ENCODE data around the gene TGFBRAP1.

TGFBRAP1 gene

DNA sequence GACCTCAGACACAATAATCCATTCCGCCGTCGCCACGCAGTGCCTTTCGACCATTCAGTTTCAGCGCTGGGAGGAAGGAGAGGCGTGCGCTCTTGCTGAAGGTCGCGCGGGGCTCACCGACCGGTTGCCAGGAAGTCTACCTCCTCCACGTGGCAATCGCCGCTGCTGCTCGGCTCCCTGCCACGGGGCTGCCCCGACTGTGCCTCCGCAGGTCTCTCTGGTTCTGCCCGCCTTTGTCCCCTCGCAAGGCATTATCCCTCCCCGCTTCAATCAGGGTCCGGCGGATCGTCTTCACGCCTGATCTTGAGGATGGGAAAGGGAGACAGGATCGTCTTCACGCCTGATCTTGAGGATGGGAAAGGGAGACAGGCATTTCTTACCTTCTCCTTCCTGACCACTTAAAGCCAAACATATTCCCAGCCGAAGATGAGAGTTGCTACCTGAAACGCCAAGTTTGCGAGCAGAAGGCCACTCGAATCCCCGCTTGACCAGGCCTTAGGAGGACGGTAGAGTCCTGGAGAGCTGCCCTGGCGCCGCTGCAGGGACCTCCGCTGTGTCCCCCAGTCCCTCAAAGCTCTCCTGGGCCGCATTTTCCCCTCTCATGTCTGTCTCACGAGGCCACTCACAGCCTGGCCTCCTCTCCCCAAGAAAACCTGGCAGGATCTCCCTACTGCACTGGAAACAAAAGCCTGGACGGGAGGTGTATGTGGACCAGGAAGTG lies 92.3 kb downstream of the TGFBRAP1 start:
- no peak for DNase-seq (ENCODE audit: low spot score)

GRCh38 chr2:105236060-105236424 lies 93.5 kb downstream of the TGFBRAP1 start:
- no peak for DNase-seq (ENCODE audit: low spot score)

DNA sequence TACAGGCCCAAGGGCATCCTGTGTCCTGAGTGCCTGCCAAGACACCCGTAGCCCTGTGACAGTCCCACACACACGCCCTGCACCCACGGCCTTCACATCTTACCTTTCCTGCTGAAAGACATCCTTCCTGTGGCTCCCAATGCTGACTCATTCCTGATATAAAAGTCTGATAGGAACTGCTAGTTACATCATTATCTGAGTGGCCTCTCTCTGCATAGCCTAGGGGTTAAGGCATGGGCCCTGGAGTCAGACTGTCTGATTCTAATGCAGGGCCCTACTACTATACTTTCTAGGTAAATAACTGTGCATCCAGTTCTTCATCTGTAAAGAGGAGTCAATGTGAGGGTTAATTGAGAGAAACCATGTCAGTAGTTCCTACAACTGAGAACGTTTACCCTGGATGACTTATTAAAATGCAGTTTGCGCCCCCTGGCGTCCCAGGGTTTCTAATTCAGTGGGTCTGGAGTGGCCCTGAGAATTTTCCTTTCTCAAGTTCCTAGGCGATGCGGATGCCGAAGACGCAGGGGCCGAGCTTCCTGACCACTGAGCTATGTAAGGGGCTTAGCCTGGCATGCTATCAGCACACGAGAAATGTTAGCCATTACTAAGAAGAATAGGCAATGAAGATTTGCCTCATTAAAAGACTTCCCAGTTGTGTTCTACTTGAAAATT lies 94.0 kb downstream of the TGFBRAP1 start:
- peak; percentile 86 for DNase-seq (ENCODE audit: low spot score)

DNA sequence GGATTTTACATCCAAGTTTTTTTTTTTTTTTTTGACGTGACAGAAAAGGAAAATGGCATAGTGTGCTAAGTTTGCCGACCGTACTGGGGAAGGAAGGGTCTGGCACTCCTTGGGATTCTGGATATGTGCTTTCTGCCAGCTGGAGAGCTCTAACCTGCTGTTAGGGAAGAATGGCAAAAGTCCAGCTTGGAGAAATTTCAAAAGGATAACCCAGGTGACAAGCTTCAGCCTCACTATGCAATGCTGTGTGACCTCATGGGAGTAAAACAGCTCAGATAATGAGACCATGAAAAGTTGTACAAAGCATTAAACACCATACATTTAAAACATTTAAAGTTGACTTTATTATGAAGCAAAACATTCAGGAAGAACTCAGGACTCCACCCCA lies 98.3 kb downstream of the TGFBRAP1 start:
- no peak for DNase-seq (ENCODE audit: low spot score)

GRCh38 chr2:105224444-105224843 lies 105.1 kb downstream of the TGFBRAP1 start:
- DNase-seq (ENCODE audit: low spot score): no peak

GRCh38 chr2:105220604-105221003 lies 108.9 kb downstream of the TGFBRAP1 start:
- DNase-seq (ENCODE audit: low spot score): no peak

- no peak for DNase-seq (ENCODE audit: low spot score)
These were observed 113.8 kb downstream of the TGFBRAP1 start for GRCh38 chr2:105215586-105216192.

Data from NAMALWA (cell line).